Astrocyte (in vitro differentiated cells and primary cell): Measurements from ENCODE around the gene PNKP. TPM values are rescaled to one million over a fixed set of nuclear protein-coding genes. Genes with fewer than 3 reads are reported as not detected.

Source experiments
- DNase-seq: peaks from one replicate; pipeline ENCODE4 v3.0.0-alpha.2; 2010; ENCODE audit warnings: low read depth
- FAIRE-seq: peaks from 2 replicates; lab custom pipeline; 2011; peaks lifted over from hg19 to GRCh38; lab: Jason Lieb, UNC
- H2AFZ ChIP-seq: 2 replicates; pipeline ENCODE4 v1.6.0; 2012; ENCODE audit warnings: low read depth, low read length, inconsistent platforms
- H3K27ac ChIP-seq: 2 replicates; pipeline ENCODE4 v1.5.1; 2011; ENCODE audit warnings: low read depth, low read length, inconsistent platforms
- H3K27me3 ChIP-seq: 2 replicates; pipeline ENCODE4 v1.6.0; 2011; ENCODE audit warnings: low read length, inconsistent platforms; ENCODE audit not compliant: insufficient read depth
- H3K36me3 ChIP-seq: 2 replicates; pipeline ENCODE4 v1.5.1; 2011; ENCODE audit warnings: low read length, inconsistent platforms; ENCODE audit not compliant: insufficient read depth
- H3K4me1 ChIP-seq: 2 replicates; pipeline ENCODE4 v1.5.1; 2011; ENCODE audit warnings: low read length, inconsistent platforms; ENCODE audit not compliant: insufficient read depth
- H3K4me2 ChIP-seq: 2 replicates; pipeline ENCODE4 v1.6.0; 2012; ENCODE audit warnings: low read length, inconsistent platforms
- H3K4me3 ChIP-seq: 2 replicates; pipeline ENCODE4 v1.5.1; 2011; ENCODE audit warnings: low read depth, mild to moderate bottlenecking, low read length, inconsistent platforms; ENCODE audit not compliant: insufficient read depth
- H3K79me2 ChIP-seq: 2 replicates; pipeline ENCODE4 v1.6.0; 2012; ENCODE audit warnings: mild to moderate bottlenecking, low read length, inconsistent platforms; ENCODE audit not compliant: insufficient read depth
- H3K9ac ChIP-seq: 2 replicates; pipeline ENCODE4 v1.6.0; 2012; ENCODE audit warnings: mild to moderate bottlenecking, low read length, inconsistent platforms
- H3K9me3 ChIP-seq: 2 replicates; pipeline ENCODE4 v1.5.1; 2012; ENCODE audit warnings: low read depth, mild to moderate bottlenecking, low read length, inconsistent platforms; ENCODE audit not compliant: insufficient read depth
- H4K20me1 ChIP-seq: 2 replicates; pipeline ENCODE4 v1.6.0; 2012; ENCODE audit warnings: low read length, inconsistent platforms; ENCODE audit not compliant: insufficient read depth
- H3K27ac Mint-ChIP-seq: one replicate; pipeline ENCODE4 v1.8.0; 2021; ENCODE audit warnings: mild to moderate bottlenecking, mixed read lengths; ENCODE audit not compliant: unreplicated experiment
- H3K27me3 Mint-ChIP-seq: one replicate; pipeline ENCODE4 v1.8.0; 2021; ENCODE audit warnings: low read depth, mixed read lengths; ENCODE audit not compliant: unreplicated experiment
- H3K36me3 Mint-ChIP-seq: one replicate; pipeline ENCODE4 v1.8.0; 2021; ENCODE audit warnings: low read depth, mixed read lengths; ENCODE audit not compliant: unreplicated experiment
- H3K4me1 Mint-ChIP-seq: one replicate; pipeline ENCODE4 v1.8.0; 2021; ENCODE audit warnings: low read depth, mixed read lengths; ENCODE audit not compliant: unreplicated experiment
- H3K4me3 Mint-ChIP-seq: one replicate; pipeline ENCODE4 v1.8.0; 2021; ENCODE audit warnings: mild to moderate bottlenecking, moderate library complexity, mixed read lengths; ENCODE audit not compliant: unreplicated experiment
- H3K9me3 Mint-ChIP-seq: one replicate; pipeline ENCODE4 v1.8.0; 2021; ENCODE audit warnings: mild to moderate bottlenecking, mixed read lengths; ENCODE audit not compliant: unreplicated experiment
- EZH2 ChIP-seq: IDR thresholded peaks from 2 replicates; pipeline ENCODE4 v1.6.1; 2012; ENCODE audit warnings: mild to moderate bottlenecking, low read length, inconsistent platforms; ENCODE audit not compliant: insufficient read depth
- total RNA-seq: library from RNA; stranded (reverse); gene quantifications from 2 replicates; pipeline ENCODE4 v1.2.1, GENCODE V29; 2021
- TF ChIP-seq, protein P1 (sequence below): IDR thresholded peaks from 2 replicates; pipeline ENCODE4 v1.5.1; 2011; ENCODE audit warnings: low read depth, mild to moderate bottlenecking, inconsistent platforms, low read length, moderate library complexity; ENCODE audit not compliant: insufficient read depth

The PNKP gene
- total RNA-seq, 1 donor from 2014 or later = 54.8 TPM

DNA sequence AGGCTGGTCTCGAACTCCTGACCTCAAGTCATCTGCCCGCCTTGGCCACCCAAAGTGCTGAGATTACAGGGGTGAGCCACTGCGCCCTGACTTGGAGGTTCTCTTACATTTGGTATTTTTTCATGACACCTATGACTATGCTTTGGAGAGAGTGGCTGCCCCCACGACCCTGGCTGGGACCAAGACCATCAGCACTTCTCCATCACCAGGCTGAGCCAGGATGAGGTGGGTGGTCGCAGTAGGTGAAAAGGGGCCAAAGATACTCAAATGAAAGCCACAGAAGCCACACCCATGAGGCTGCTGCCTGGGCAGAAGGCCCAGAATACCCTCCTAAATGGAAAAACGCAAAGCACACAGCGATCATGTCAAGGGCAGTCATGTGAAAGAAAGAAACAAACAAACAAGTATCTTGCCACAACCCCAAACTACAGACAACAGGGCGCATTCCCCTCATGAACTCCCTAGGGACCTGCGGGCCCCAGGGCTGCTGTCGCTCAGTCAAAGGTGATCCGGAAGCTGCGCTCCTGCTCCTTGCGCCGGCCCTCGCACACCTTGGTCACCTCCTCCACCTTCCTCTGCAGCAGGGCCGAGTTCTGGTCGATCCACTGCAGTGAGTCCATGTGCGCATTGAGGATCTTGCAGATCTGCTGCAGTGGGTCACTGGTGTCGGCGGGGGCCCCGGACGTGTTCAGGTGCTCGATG lies 40.5 kb upstream of the PNKP start:
- Mint-ChIP-seq H3K27ac (no peak overlapping the region), H3K4me1 (peaks cover 10% of the 10 kb centered on the region), H3K9me3 (no peaks in the 10 kb centered on the region), H3K4me3 (no peak overlapping the region), H3K36me3 (peaks cover 17% of the 10 kb centered on the region), H3K27me3 (no peaks in the 10 kb centered on the region)
- peaks cover 50% of the 10 kb centered on the region for H4K20me1 ChIP-seq
- no peaks in the 10 kb centered on the region for H3K9me3 ChIP-seq
- H3K79me2 ChIP-seq = peaks cover 26% of the 10 kb centered on the region
- H2AFZ ChIP-seq = no peak overlapping the region
- H3K27ac ChIP-seq = no peak overlapping the region
- H3K4me2 ChIP-seq = no peak overlapping the region
- no peak for DNase-seq
- no peak overlapping the region for H3K9ac ChIP-seq
- peaks cover 8% of the 10 kb centered on the region for H3K36me3 ChIP-seq
- no peaks in the 10 kb centered on the region for H3K4me1 ChIP-seq
- no peaks in the 10 kb centered on the region for H3K27me3 ChIP-seq
- no peak overlapping the region for H3K4me3 ChIP-seq
- TF ChIP-seq, protein P1, sequence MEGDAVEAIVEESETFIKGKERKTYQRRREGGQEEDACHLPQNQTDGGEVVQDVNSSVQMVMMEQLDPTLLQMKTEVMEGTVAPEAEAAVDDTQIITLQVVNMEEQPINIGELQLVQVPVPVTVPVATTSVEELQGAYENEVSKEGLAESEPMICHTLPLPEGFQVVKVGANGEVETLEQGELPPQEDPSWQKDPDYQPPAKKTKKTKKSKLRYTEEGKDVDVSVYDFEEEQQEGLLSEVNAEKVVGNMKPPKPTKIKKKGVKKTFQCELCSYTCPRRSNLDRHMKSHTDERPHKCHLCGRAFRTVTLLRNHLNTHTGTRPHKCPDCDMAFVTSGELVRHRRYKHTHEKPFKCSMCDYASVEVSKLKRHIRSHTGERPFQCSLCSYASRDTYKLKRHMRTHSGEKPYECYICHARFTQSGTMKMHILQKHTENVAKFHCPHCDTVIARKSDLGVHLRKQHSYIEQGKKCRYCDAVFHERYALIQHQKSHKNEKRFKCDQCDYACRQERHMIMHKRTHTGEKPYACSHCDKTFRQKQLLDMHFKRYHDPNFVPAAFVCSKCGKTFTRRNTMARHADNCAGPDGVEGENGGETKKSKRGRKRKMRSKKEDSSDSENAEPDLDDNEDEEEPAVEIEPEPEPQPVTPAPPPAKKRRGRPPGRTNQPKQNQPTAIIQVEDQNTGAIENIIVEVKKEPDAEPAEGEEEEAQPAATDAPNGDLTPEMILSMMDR = no peak
- TF ChIP-seq EZH2 = no peak
- no peak for FAIRE-seq

DNA sequence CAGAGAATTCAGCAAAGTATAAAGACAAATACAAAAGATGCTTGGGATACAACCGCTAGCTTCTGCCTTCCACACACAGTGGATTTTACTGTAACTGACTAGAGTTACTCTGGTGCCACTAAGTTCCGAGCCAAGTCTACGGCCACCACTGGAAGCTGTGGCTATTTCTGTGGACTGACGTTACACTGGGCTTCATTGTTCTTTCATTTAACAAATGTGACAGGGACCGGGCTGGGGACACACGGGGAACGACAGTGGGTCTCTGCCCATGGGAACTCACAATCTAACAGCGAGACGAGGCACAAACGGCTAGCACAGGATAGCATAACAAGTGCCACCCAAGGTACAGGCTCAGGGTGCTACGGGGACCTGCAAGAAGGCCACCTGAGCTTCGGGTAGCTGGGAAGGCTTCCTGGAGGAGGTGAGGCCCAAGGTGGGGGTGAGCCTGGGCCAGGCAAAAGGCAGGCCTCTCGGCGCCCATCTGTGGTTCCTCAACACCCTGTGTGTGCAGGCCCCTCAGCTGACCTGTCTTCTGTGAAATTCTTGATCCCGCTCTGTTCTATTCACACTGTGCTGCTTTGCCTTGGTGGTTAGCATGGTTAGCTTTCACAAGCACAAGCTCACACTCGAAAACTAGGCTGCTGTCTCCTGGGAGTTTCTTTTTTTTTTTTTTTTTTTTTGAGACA lies 39.6 kb upstream of the PNKP start:
- no peak overlapping the region for H3K9ac ChIP-seq
- TF ChIP-seq EZH2 = no peak
- TF ChIP-seq, protein P1 = no peak
- H3K4me1 Mint-ChIP-seq = peaks cover 10% of the 10 kb centered on the region
- H3K36me3 Mint-ChIP-seq = peaks cover 17% of the 10 kb centered on the region
- peaks cover 8% of the 10 kb centered on the region for H3K36me3 ChIP-seq
- H3K27ac ChIP-seq = no peak overlapping the region
- no peaks in the 10 kb centered on the region for H3K9me3 Mint-ChIP-seq
- peaks cover 21% of the 10 kb centered on the region for H3K79me2 ChIP-seq
- DNase-seq = no peak
- peaks cover 48% of the 10 kb centered on the region for H4K20me1 ChIP-seq
- no peak for FAIRE-seq
- no peak overlapping the region for H3K27ac Mint-ChIP-seq
- no peak overlapping the region for H3K4me3 ChIP-seq
- no peaks in the 10 kb centered on the region for H3K27me3 Mint-ChIP-seq
- H3K4me3 Mint-ChIP-seq = no peak overlapping the region
- no peaks in the 10 kb centered on the region for H3K27me3 ChIP-seq
- no peaks in the 10 kb centered on the region for H3K9me3 ChIP-seq
- H2AFZ ChIP-seq = no peak overlapping the region
- no peak overlapping the region for H3K4me2 ChIP-seq
- no peaks in the 10 kb centered on the region for H3K4me1 ChIP-seq

DNA sequence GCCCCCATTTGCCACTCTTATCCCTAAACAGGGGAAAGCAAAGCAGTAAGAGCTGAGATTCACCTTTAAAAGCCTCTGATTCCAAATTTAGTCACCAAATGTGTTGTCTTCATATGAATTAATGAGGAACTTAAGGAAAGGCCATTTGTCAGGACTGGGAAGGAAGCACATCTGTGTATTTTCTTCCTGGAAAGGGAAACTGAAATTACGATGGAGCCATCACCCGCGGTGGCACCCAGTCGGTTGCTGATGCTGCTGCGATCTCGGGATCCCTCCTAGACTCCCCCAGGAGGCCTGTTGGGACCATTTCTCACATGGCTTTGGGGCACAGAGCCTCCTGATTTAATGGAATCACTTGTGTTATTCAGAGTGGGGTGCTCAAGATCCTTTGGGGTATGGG lies 36.8 kb upstream of the PNKP start:
- TF ChIP-seq, protein P1 = no peak
- TF ChIP-seq EZH2 = no peak
- H3K9me3 Mint-ChIP-seq = no peaks in the 10 kb centered on the region
- peaks cover 13% of the 10 kb centered on the region for H3K36me3 Mint-ChIP-seq
- Histone ChIP-seq H4K20me1 (peaks cover 26% of the 10 kb centered on the region), H3K9ac (no peak overlapping the region), H3K27ac (no peak overlapping the region), H2AFZ (no peak overlapping the region), H3K4me1 (no peaks in the 10 kb centered on the region), H3K36me3 (peaks cover 3% of the 10 kb centered on the region), H3K9me3 (no peaks in the 10 kb centered on the region), H3K4me2 (no peak overlapping the region), H3K4me3 (no peak overlapping the region), H3K79me2 (peaks cover 10% of the 10 kb centered on the region), H3K27me3 (no peaks in the 10 kb centered on the region)
- FAIRE-seq (no peak), DNase-seq (no peak)
- no peak overlapping the region for H3K27ac Mint-ChIP-seq
- no peak overlapping the region for H3K4me3 Mint-ChIP-seq
- H3K27me3 Mint-ChIP-seq = no peaks in the 10 kb centered on the region
- H3K4me1 Mint-ChIP-seq = no peaks in the 10 kb centered on the region
